PFSK-1 (cell line): ENCODE results near the gene ISM1.

Experiments used
- POLR2AphosphoS5 ChIP-seq: IDR thresholded peaks from 2 replicates; pipeline ENCODE4 v1.6.1; 2012; ENCODE audit warnings: low read depth, mild to moderate bottlenecking, control low read depth, low read length, moderate library complexity
- REST ChIP-seq, 2 experiments: IDR thresholded peaks; 2 replicates each; pipeline versions ENCODE4 v1.6.1 to v1.8.0; 2011 to 2012; ENCODE audit warnings: low read depth in 2 of 2, low read length in 2 of 2, control low read depth in 1 of 2, inconsistent platforms in 1 of 2, mild to moderate bottlenecking in 1 of 2, moderate library complexity in 1 of 2; ENCODE audit not compliant: insufficient read depth in 1 of 2

DNA sequence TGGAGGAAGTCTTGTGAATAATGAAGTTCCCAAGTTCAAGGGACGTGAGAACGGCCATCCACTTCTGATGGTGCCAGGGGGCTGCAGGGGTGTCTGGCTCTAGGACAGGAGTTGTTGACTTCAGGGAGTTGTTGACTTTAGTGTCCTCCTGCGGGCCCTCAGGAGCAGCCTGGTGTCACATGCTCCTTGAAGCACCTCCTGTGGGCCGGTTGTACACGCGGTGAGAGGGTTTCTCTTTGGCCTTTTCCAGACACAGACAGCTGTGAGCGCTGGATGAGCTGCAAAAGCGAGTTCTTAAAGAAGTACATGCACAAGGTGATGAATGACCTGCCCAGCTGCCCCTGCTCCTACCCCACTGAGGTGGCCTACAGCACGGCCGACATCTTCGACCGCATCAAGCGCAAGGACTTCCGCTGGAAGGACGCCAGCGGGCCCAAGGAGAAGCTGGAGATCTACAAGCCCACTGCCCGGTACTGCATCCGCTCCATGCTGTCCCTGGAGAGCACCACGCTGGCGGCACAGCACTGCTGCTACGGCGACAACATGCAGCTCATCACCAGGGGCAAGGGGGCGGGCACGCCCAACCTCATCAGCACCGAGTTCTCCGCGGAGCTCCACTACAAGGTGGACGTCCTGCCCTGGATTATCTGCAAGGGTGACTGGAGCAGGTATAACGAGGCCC is 77.8 kb downstream of the ISM1 start:
- TF ChIP-seq POLR2AphosphoS5 (no peak), REST (IDR thresholded peaks at IDR 0.05; ENCODE audit: insufficient read depth in 1 of 2, low read depth in 2 of 2, low read length in 2 of 2) (no peak)
